ENCODE data around the gene LNPEP. TPM values are rescaled to one million over a fixed set of nuclear protein-coding genes. Genes with fewer than 3 reads are reported as not detected.

The LNPEP gene
- total and polyA plus RNA-seq, 2 of the 4 experiments (the other 2 are of a cell fraction): 3.6 to 27.4 TPM

GRCh38 chr5:96962540-96962991, 26.7 kb downstream of the LNPEP start:
- Histone ChIP-seq H2BK15ac (ENCODE audit: low read depth, low read length) (no peak overlapping the region), H3K18ac (ENCODE audit: low read depth, low read length) (no peak overlapping the region), H3K4me3 (ENCODE audit: insufficient read depth, low read depth, low read length) (no peak overlapping the region), H2BK120ac (ENCODE audit: low read depth, low read length) (no peak overlapping the region; the same call in 1 of the 2 replicates), H4K8ac (ENCODE audit: low read depth in 2 of 2, low read length in 2 of 2) (no peak overlapping the region), H3K27ac (ENCODE audit: insufficient read depth, low read length) (no peak overlapping the region), H3K4ac (ENCODE audit: low read depth, low read length) (peak overlapping the region; percentile 60; the same call in 1 of the 2 replicates), H3K9me1 (ENCODE audit: insufficient read depth, low read length) (0 out of 2 replicates have a peak, but pooled peaks cover 4% of the 10 kb centered on the region), H3K4me1 (ENCODE audit: control insufficient read depth, insufficient read depth, low read length) (0 out of 2 replicates have a peak, but pooled peaks cover 2% of the 10 kb centered on the region), H2BK20ac (ENCODE audit: low read depth, low read length) (no peak overlapping the region), H3K27me3 (ENCODE audit: control insufficient read depth, insufficient read depth, low read length) (no peaks in the 10 kb centered on the region), H3K4me2 (ENCODE audit: low read depth, low read length) (no peak overlapping the region), H4K5ac (ENCODE audit: low read depth, low read length) (no peak overlapping the region), H3K56ac (ENCODE audit: extremely low read depth, insufficient read depth, low read length) (no peak overlapping the region), H3K14ac (replicated peaks; ENCODE audit: low read depth, low read length) (peak overlapping the region; percentile 56; the same call in 1 of the 2 replicates), H3K79me1 (ENCODE audit: low read depth in 1 of 2, low read length in 2 of 2) (peaks cover 16 to 39% of the 10 kb centered on the region in 2 experiments; a peak in 3 of 4 replicates), H4K91ac (ENCODE audit: insufficient read depth, low read depth, low read length) (no peak overlapping the region), H2AK9ac (replicated peaks; ENCODE audit: low read depth, low read length, poor library complexity) (no peak overlapping the region), H3K9ac (ENCODE audit: low read depth, low read length) (no peak overlapping the region), H4K20me1 (ENCODE audit: insufficient read depth, low read length) (no peaks in the 10 kb centered on the region), H2AFZ (replicated peaks; ENCODE audit: low read length, poor library complexity) (no peak overlapping the region), H3K9me3 (ENCODE audit: control insufficient read depth, insufficient read depth, low read length) (no peaks in the 10 kb centered on the region), H3K23ac (ENCODE audit: low read depth, low read length) (peak overlapping the region; percentile 54), H3K36me3 (ENCODE audit: control insufficient read depth, insufficient read depth, low read length) (no peaks in the 10 kb centered on the region), H2AK5ac (ENCODE audit: low read depth, low read length) (peak overlapping the region; percentile 15; the same call in 1 of the 2 replicates), H2BK5ac (ENCODE audit: low read depth, low read length, poor library complexity, severe bottlenecking) (no peak overlapping the region)
- ChIA-PET CTCF (interaction anchor here (0.7 to 1.4 kb wide), 2 partner anchors 23 to 201 kb away, joined by 3 to 4 read pairs; no protein-coding TSS in a partner anchor), POLR2A (ENCODE audit: unreplicated experiment) (no interaction called here)
- no TSS peak for BruUV-seq (replicated peaks)
- dilution Hi-C loops (cut with HindIII; ENCODE audit: low sequenced_read_pairs, unreplicated experiment): no loop called here
- DNase-seq (no peak), ATAC-seq (ENCODE audit: low read depth) (no peak)
- TF ChIP-seq BHLHE40 (IDR thresholded peaks at IDR 0.05; ENCODE audit: low read depth, low read length) (no peak), MAZ (IDR thresholded peaks at IDR 0.05; ENCODE audit: borderline replicate concordance, low read depth, low read length) (no peak), RAD21 (IDR thresholded peaks at IDR 0.05; ENCODE audit: low read length) (no peak), ELK1 (IDR thresholded peaks at IDR 0.05; ENCODE audit: borderline replicate concordance, low read depth, low read length) (no peak), USF2 (IDR thresholded peaks at IDR 0.05; ENCODE audit: low read depth, low read length) (no peak), CHD1 (IDR thresholded peaks at IDR 0.05; ENCODE audit: low read depth, low read length) (no peak), RFX5 (IDR thresholded peaks at IDR 0.05; ENCODE audit: low read depth, low read length) (no peak), CTCF (conservative IDR thresholded peaks at IDR 0.05; ENCODE audit: low read depth, low read length) (no peak), MXI1 (IDR thresholded peaks at IDR 0.05; ENCODE audit: borderline replicate concordance, low read depth, low read length) (no peak), RCOR1 (IDR thresholded peaks at IDR 0.05; ENCODE audit: insufficient replicate concordance, low read length) (no peak)
- intact Hi-C loops (cut with micrococcal nuclease): no loop called here
- in situ Hi-C loops (cut with MboI; ENCODE audit: low sequenced_read_pairs): no loop called here
- WGBS, 2 experiments (ENCODE audit: extremely low coverage in 2 of 2, insufficient read length in 1 of 2): no CpG with 5 or more reads among the region's 4 CpGs
